Gastrocnemius medialis (tissue), 4 donors: ENCODE data around the gene CCDC107.

Source experiments
- CTCF ChIP-seq, 5 experiments: fragments of 450-650 bp in 3 of 5; fragments of 200-600 bp in 2 of 5; sonication (generic) in 2 of 5; IDR thresholded peaks in 4 of 5; conservative IDR thresholded peaks in 1 of 5; 1 replicate in 4 of 5; 2 replicates in 1 of 5; pipeline ENCODE4 v1.5.1; 2016 to 2019; ENCODE audit warnings: antibody characterized with exemption in 5 of 5, mild to moderate bottlenecking in 3 of 5, moderate library complexity in 3 of 5
- POLR2A ChIP-seq, 2 donors: fragments of 450-650 bp; IDR thresholded peaks; one replicate each; pipeline ENCODE4 v1.6.1; 2017; ENCODE audit warnings: antibody characterized with exemption in 2 of 2, mild to moderate bottlenecking in 2 of 2, moderate library complexity in 2 of 2

DNA sequence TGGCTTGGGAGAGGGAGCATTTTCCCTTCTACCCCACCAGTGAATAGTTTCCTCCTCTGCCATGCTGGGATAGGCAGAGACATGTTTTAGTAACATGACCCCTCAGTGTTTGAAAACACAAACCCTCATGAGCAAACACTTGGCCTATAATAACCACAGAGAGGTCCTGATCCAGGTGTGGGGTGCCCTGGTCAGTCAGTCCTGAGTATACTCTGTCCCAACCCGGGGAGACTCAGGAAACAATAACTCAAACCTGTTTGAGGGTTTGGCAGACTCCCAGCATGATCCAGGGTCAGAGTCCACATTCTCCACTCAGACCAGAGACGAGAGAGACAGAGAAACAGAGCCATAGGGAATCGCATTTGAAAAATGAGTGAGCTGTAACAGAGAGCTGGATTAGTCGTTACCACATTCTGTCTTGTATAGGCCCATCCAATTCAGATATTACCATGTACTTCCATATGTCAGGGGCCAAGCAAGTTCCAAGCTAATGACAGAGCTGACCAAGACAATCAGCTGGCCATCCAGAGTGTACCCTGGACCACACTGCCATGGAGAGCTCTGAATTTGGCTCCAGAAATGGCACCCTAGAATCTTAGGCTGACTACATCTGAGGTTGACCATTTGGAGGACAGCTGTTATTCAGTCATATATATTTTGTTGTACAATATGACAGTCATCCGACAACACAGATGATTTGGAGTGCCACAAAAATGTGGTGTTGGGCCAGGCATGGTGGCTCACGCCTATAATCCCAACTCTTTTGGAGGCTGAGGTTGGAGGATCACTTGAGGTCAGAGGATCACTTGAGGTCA lies 11.4 kb downstream of the CCDC107 start:
- TF ChIP-seq CTCF (IDR thresholded peaks at IDR 0.05 in 4 of 5, conservative IDR thresholded peaks at IDR 0.05 in 1 of 5) (no peak), POLR2A (IDR thresholded peaks at IDR 0.05) (no peak)
